Mucosa of descending colon (tissue), 3 donors: ENCODE data around the gene CASP7. TPM values are rescaled to one million over a fixed set of nuclear protein-coding genes. Genes with fewer than 3 reads are reported as not detected.

Experiments used
- ATAC-seq: fragments of 200-7000 bp; cut with Tn5 transposase; one replicate; pipeline ENCODE4 v1.9.1; 2020; ENCODE audit warnings: mild to moderate bottlenecking, moderate library complexity
- DNase-seq, 3 donors: peaks; one replicate each; pipeline ENCODE4 v3.0.0-alpha.2; 2020
- H3K36me3 ChIP-seq: fragments of 200-600 bp; one replicate; pipeline ENCODE4 v1.8.0; 2021; ENCODE audit warnings: low read depth, mild to moderate bottlenecking
- H3K4me1 ChIP-seq: fragments of 200-600 bp; one replicate; pipeline ENCODE4 v1.8.0; 2021; ENCODE audit warnings: low read depth, mild to moderate bottlenecking
- H3K4me3 ChIP-seq: fragments of 200-600 bp; one replicate; pipeline ENCODE4 v1.8.0; 2021; ENCODE audit warnings: mild to moderate bottlenecking
- H3K9me3 ChIP-seq: fragments of 200-600 bp; one replicate; pipeline ENCODE4 v1.8.0; 2021; ENCODE audit warnings: mild to moderate bottlenecking
- CTCF ChIP-seq: fragments of 200-600 bp; IDR thresholded peaks from one replicate; pipeline ENCODE4 v1.8.0; 2022; ENCODE audit warnings: antibody characterized with exemption, mild to moderate bottlenecking
- intact Hi-C, 2 donors: fragments of 100-400 bp; cut with DNase I in 1 of 2; cut with micrococcal nuclease in 1 of 2; formaldehyde crosslinking; loops; one replicate each; pipeline versions ENCODE4 v1.11.0 to v1.11.1; 2022; cut with DNase I, micrococcal nuclease
- total RNA-seq, 3 donors: library from RNA; stranded (reverse); fragmentation: NEBNext Ultra II Directional in 2 of 3; extraction: Animal tissue kit (Norgen Biotek cat#: 25700) in 2 of 3; gene quantifications; one replicate each; pipeline versions ENCODE4 v1.2.1 to v1.2.4, GENCODE V29; 2021 to 2023
- donor health status: DM: no; HTN: no; CAD: no; lungs with moderate emphysema.
- donor health status: DM: no; HTN: no; CAD: no.
- donor health status: DM: no; HTN: yes; CAD: no.

CASP7 gene
- total RNA-seq, 3 donors from 2014 or later = 113 to 200 (median 186) TPM

GRCh38 chr10:113746217-113746957 lies 66.7 kb downstream of the CASP7 start:
- H3K4me1 ChIP-seq = peaks cover 21% of the 10 kb centered on the region
- no peak for TF ChIP-seq CTCF
- intact Hi-C loops = no loop called here
- peak; percentile 69 to 90 (median 76) for DNase-seq
- H3K4me3 ChIP-seq = no peak overlapping the region
- H3K36me3 ChIP-seq = no peaks in the 10 kb centered on the region
- ATAC-seq = peak; percentile 85
- no peaks in the 10 kb centered on the region for H3K9me3 ChIP-seq

GRCh38 chr10:113751181-113751732 lies 71.5 kb downstream of the CASP7 start, which contains the start of gene PLEKHS1:
PLEKHS1 (plus strand) TSS chr10:113751682; CDS start chr10:113755278, 3,596 bp downstream.
- DNase-seq (no peak), ATAC-seq (peak; percentile 55)
- Histone ChIP-seq H3K4me1 (peaks cover 57% of the 10 kb centered on the region), H3K4me3 (no peak within 1 kb of the TSS), H3K9me3 (no peaks in the 10 kb centered on the region), H3K36me3 (no peaks in the 10 kb centered on the region)
- intact Hi-C loops = no loop called here
- no peak for TF ChIP-seq CTCF

- ATAC-seq (peak; percentile 68), DNase-seq (peak in 2 of 3 donors; percentile 37 to 58)
- Histone ChIP-seq H3K4me1 (peaks cover 50% of the 10 kb centered on the region), H3K9me3 (no peaks in the 10 kb centered on the region), H3K4me3 (no peak overlapping the region), H3K36me3 (no peaks in the 10 kb centered on the region)
- TF ChIP-seq CTCF = no peak
- intact Hi-C loops = no loop called here
Measured at GRCh38 chr10:113752553-113752952, 72.8 kb downstream of the CASP7 start.

- H3K4me3 ChIP-seq = no peak overlapping the region
- no peak for TF ChIP-seq CTCF
- ATAC-seq (peak; percentile 64), DNase-seq (peak; percentile 56 to 83 (median 68))
- H3K36me3 ChIP-seq = no peaks in the 10 kb centered on the region
- H3K4me1 ChIP-seq = peaks cover 49% of the 10 kb centered on the region
- intact Hi-C loops = no loop called here
- H3K9me3 ChIP-seq = no peaks in the 10 kb centered on the region
Measured at GRCh38 chr10:113753020-113753692, 73.4 kb downstream of the CASP7 start.

- Histone ChIP-seq H3K9me3 (no peaks in the 10 kb centered on the region), H3K4me1 (peaks cover 49% of the 10 kb centered on the region), H3K4me3 (no peak overlapping the region), H3K36me3 (no peaks in the 10 kb centered on the region)
- intact Hi-C loops = no loop called here
- no peak for TF ChIP-seq CTCF
- DNase-seq (no peak), ATAC-seq (no peak)
Measured at GRCh38 chr10:113754125-113754524, 74.4 kb downstream of the CASP7 start.
